Cardiac muscle cell (in vitro differentiated cells and primary cell): ENCODE measurements around the gene AGAP1. TPM values are rescaled to one million over a fixed set of nuclear protein-coding genes. Genes with fewer than 3 reads are reported as not detected.

Experiments
- DNase-seq, 2 donors: peaks; one replicate each; pipeline versions ENCODE4 v3.0.0 to v3.0.0-alpha.2; 2010 to 2017; ENCODE audit warnings: low read depth in 1 of 2, low spot score in 1 of 2
- H3K27ac ChIP-seq: fragments of 200-600 bp; sonication (generic); 2 replicates; pipeline ENCODE4 v1.5.1; 2016
- H3K27me3 ChIP-seq: fragments of 200-600 bp; sonication (generic); 2 replicates; pipeline ENCODE4 v1.6.0; 2016; ENCODE audit warnings: control low read depth
- H3K36me3 ChIP-seq: fragments of 200-600 bp; sonication (generic); 2 replicates; pipeline ENCODE4 v1.5.1; 2016; ENCODE audit warnings: control low read depth
- H3K4me1 ChIP-seq: fragments of 200-600 bp; sonication (generic); 2 replicates; pipeline ENCODE4 v1.8.1; 2017; ENCODE audit warnings: low read depth, mild to moderate bottlenecking, mixed run types
- H3K4me3 ChIP-seq: fragments of 200-600 bp; sonication (generic); 2 replicates; pipeline ENCODE4 v1.5.1; 2016; ENCODE audit warnings: mild to moderate bottlenecking
- H3K9me3 ChIP-seq: fragments of 200-600 bp; sonication (generic); 2 replicates; pipeline ENCODE4 v1.5.1; 2017; ENCODE audit warnings: low read depth, mild to moderate bottlenecking, control low read depth
- polyA plus RNA-seq: library from polyadenylated mRNA; unstranded; fragments of >200 nt; fragmentation: Nextera tagmentation; extraction: Ambion mirVana; gene quantifications from 2 replicates; pipeline ENCODE4 v1.2.1, GENCODE V29; 2016
- total RNA-seq: library from RNA; depleted of rRNA; stranded (reverse); fragments of >200 nt; gene quantifications from 2 replicates; pipeline ENCODE4 v1.2.3, GENCODE V29; 2016
- TF ChIP-seq, protein P1 (sequence below): IDR thresholded peaks from 2 replicates; pipeline ENCODE4 v1.5.1; 2012; ENCODE audit warnings: low read depth, mild to moderate bottlenecking, low read length

Gene AGAP1
- total and polyA plus RNA-seq, 2 experiments from 2014 or later, result 8.6 to 38.2 TPM

DNA sequence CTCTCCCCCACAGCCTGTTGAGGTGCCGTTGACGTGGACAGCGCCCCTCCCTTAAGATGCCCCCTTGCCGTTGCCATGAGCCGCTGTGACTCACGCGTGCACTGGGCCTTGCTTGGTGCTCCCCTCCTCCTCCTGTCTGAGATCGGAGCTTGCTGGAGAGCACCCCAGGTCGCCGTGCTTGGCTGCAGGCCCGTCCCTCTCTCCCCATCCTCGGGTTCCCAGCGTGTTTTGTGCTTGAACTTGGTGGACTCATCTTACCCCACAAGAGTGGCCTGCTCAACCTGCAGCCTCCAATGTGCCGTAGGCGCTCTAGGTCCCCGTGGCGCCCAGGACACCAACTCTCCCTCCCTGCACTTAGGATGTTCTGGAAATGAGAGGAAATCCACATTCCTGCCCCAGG lies 634.5 kb downstream of the AGAP1 start:
- Histone ChIP-seq H3K36me3 (peaks cover 11% of the 10 kb centered on the region), H3K9me3 (no peaks in the 10 kb centered on the region), H3K27me3 (no peaks in the 10 kb centered on the region), H3K4me3 (no peak overlapping the region), H3K27ac (no peak overlapping the region), H3K4me1 (no peaks in the 10 kb centered on the region)
- TF ChIP-seq, protein P1, sequence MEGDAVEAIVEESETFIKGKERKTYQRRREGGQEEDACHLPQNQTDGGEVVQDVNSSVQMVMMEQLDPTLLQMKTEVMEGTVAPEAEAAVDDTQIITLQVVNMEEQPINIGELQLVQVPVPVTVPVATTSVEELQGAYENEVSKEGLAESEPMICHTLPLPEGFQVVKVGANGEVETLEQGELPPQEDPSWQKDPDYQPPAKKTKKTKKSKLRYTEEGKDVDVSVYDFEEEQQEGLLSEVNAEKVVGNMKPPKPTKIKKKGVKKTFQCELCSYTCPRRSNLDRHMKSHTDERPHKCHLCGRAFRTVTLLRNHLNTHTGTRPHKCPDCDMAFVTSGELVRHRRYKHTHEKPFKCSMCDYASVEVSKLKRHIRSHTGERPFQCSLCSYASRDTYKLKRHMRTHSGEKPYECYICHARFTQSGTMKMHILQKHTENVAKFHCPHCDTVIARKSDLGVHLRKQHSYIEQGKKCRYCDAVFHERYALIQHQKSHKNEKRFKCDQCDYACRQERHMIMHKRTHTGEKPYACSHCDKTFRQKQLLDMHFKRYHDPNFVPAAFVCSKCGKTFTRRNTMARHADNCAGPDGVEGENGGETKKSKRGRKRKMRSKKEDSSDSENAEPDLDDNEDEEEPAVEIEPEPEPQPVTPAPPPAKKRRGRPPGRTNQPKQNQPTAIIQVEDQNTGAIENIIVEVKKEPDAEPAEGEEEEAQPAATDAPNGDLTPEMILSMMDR, result no peak
- DNase-seq, result no peak

DNA sequence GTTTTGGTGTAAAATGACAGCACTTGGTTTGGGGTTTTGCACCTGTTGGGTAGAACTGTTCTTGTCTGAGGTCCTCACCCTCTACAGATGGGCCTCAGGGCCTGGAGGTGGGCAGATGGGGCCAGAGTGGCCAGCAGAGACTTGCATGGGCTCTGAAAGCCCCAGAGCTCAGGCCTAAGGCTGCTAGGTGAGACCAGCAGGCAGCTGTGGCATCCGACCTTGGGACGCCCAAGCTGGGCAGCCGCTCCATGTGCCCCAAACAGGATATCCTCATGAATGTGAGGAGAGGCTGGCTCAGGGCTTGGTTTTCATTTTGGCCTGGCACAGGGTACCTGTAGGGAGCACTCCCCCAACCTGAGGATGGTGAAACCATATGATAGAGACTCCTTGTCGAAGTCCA lies 636.1 kb downstream of the AGAP1 start:
- TF ChIP-seq, protein P1, result no peak

DNA sequence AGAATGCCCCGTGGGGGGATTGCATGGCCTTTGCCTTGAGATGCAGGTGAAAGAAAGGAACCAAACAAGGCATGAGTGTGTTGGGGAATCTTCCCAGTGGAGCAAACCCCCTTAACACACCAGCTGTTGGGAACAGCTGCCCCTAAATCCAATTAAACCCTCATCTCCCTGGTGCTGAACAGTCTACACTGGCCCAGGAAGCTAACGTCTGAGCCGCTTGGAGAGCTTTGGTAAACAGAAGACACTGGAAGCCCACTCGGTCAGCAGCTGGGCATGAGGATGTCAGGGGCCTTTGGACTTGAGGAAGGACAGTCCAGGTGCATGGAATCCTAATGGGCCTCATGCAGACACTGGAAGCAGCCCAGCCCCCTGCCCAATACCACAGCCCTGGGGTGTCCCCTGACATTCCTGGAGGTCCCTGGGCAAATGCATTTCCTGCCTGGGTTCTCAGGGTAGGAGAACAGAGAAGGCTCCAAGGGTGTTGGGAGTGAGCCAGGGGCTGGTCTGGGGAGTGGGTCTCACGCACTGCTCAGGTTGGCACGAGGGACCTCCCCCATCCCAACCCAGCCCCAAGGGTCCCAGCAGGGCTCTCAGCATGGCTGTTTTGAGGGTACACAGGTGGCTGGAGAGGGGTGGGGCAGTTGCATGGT lies 636.6 kb downstream of the AGAP1 start:
- H3K4me1 ChIP-seq, result no peaks in the 10 kb centered on the region
- H3K27me3 ChIP-seq, result no peaks in the 10 kb centered on the region
- H3K9me3 ChIP-seq, result no peaks in the 10 kb centered on the region
- H3K27ac ChIP-seq, result no peak overlapping the region
- H3K36me3 ChIP-seq, result no peaks in the 10 kb centered on the region
- no peak for DNase-seq
- TF ChIP-seq, protein P1, result no peak
- H3K4me3 ChIP-seq, result no peak overlapping the region

More for the DNA sequence above, 636.1 kb downstream of the AGAP1 start:
- Histone ChIP-seq H3K27me3 (no peaks in the 10 kb centered on the region), H3K36me3 (peaks cover under 1% of the 10 kb centered on the region), H3K4me3 (no peak overlapping the region), H3K27ac (no peak overlapping the region), H3K9me3 (no peaks in the 10 kb centered on the region), H3K4me1 (no peaks in the 10 kb centered on the region)
- no peak for DNase-seq

DNA sequence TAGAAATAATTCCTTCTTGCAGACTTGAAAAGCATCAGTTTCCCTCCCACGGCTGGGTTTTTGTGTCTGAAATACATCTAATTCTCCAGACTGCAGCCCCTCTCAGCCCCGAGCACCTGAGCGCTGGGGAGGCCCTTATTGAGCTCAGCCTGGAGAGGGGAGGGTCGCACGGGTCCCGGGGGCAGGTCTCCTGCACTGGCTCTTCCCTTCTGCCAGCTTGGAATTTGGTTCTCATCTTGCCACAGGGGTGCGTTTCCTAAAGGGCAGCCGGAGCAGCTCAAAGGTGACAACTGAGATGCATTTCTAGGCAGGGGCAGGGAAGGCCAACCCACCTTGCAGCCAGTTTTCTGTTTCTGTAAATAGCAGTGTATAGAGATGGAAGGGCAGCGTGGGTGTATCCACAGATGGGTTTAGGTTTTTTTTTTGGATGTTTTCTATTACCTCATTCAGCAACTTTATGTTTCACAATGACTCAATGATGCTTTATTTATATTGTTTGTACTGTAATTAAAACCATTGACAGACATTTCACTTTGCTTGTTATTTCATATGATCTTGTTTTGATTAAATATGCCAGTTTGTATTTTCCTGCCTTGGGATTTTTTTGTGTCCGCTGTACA lies 637.3 kb downstream of the AGAP1 start:
- Histone ChIP-seq H3K27ac (no peak overlapping the region), H3K4me3 (no peak overlapping the region), H3K27me3 (no peaks in the 10 kb centered on the region), H3K36me3 (no peaks in the 10 kb centered on the region), H3K9me3 (no peaks in the 10 kb centered on the region), H3K4me1 (no peaks in the 10 kb centered on the region)
- DNase-seq, result no peak
- TF ChIP-seq, protein P1, result no peak

DNA sequence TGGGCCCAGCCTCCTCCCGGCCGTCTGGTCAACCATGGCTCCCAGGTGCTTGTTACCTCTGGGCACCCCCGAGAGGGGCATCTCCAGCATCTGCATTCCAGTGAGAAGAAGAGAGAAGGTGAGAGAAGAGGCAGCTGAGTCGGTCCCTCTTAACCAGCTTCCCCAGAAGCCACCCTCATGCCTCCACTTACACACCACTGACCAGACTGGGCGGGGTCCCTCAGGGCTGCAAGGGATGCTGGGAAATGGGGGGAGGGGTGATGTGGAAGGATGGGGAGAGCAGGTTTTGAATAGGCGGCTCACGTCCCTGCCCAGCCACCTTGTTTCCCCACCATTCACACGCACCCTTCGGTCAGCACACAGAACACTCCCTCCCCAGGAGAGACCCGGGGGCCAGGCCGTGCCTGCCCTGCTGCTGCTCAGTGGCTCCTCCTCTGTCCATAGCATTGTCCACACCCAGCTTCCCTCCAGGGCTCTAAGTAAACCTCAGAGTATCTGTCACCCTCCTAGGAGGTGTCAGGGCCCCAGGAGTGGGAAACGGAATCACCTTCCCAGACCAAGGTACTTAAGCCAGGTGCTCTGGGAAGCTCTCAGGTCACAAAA lies 639.7 kb downstream of the AGAP1 start:
- TF ChIP-seq, protein P1, result no peak
- Histone ChIP-seq H3K27me3 (no peaks in the 10 kb centered on the region), H3K4me3 (no peak overlapping the region), H3K9me3 (no peaks in the 10 kb centered on the region), H3K27ac (no peak overlapping the region), H3K36me3 (no peaks in the 10 kb centered on the region), H3K4me1 (no peaks in the 10 kb centered on the region)
- no peak for DNase-seq
